Liver (tissue), 9 donors: ENCODE data around the gene PFAS. TPM values are rescaled to one million over a fixed set of nuclear protein-coding genes. Genes with fewer than 3 reads are reported as not detected.

Experiments used
- DNase-seq: peaks from one replicate; pipeline ENCODE4 v3.0.0-alpha.2; 2017; ENCODE audit warnings: low spot score
- H3K27ac ChIP-seq, 2 donors: one replicate each; pipeline ENCODE4 v1.7.0; 2013; ENCODE audit warnings: inconsistent platforms in 2 of 2, low read length in 2 of 2, control low read depth in 1 of 2, low read depth in 1 of 2, mild to moderate bottlenecking in 1 of 2
- H3K27me3 ChIP-seq, 4 donors: one replicate each; pipeline versions ENCODE4 v1.6.1 to v1.7.0; 2013; ENCODE audit warnings: low read length in 3 of 4, inconsistent platforms in 1 of 4, mild to moderate bottlenecking in 1 of 4, moderate library complexity in 1 of 4; ENCODE audit not compliant: control insufficient read depth in 4 of 4, insufficient read depth in 4 of 4
- H3K36me3 ChIP-seq, 4 donors: one replicate each; pipeline versions ENCODE4 v1.6.1 to v1.7.0; 2013; ENCODE audit warnings: low read length in 3 of 4, mild to moderate bottlenecking in 3 of 4, low read depth in 1 of 4, moderate library complexity in 1 of 4; ENCODE audit not compliant: control insufficient read depth in 4 of 4, insufficient read depth in 3 of 4
- H3K4me1 ChIP-seq, 4 donors: one replicate each; pipeline versions ENCODE4 v1.6.1 to v1.7.0; 2013; ENCODE audit warnings: low read length in 3 of 4, mild to moderate bottlenecking in 3 of 4, moderate library complexity in 1 of 4; ENCODE audit not compliant: control insufficient read depth in 4 of 4, insufficient read depth in 4 of 4
- H3K4me3 ChIP-seq, 3 donors: one replicate each; pipeline versions ENCODE4 v1.6.1 to v1.7.0; 2013; ENCODE audit warnings: low read length in 3 of 3, control low read depth in 1 of 3, low read depth in 1 of 3, mild to moderate bottlenecking in 1 of 3
- H3K9ac ChIP-seq, 2 donors: one replicate each; pipeline ENCODE4 v1.7.0; 2013; ENCODE audit warnings: low read length in 2 of 2, mild to moderate bottlenecking in 2 of 2, moderate library complexity in 2 of 2, control low read depth in 1 of 2, low read depth in 1 of 2
- H3K9me3 ChIP-seq, 4 donors: one replicate each; pipeline versions ENCODE4 v1.6.1 to v1.7.0; 2013; ENCODE audit warnings: low read length in 3 of 4; ENCODE audit not compliant: control insufficient read depth in 4 of 4
- ATF3 ChIP-seq: IDR thresholded peaks from 2 replicates; pipeline ENCODE4 v1.6.1; 2016; ENCODE audit warnings: antibody characterized with exemption
- EGR1 ChIP-seq, 2 donors: IDR thresholded peaks; 2 replicates each; pipeline ENCODE4 v1.6.1; 2016 to 2018; ENCODE audit warnings: antibody characterized with exemption in 2 of 2, low read depth in 2 of 2
- FOXA1 ChIP-seq: IDR thresholded peaks from 2 replicates; pipeline ENCODE4 v1.6.1; 2016; ENCODE audit warnings: antibody characterized with exemption
- FOXA2 ChIP-seq: IDR thresholded peaks from 2 replicates; pipeline ENCODE4 v1.6.1; 2016; ENCODE audit warnings: antibody characterized with exemption
- GABPA ChIP-seq, 2 donors: IDR thresholded peaks in 1 of 2; conservative IDR thresholded peaks in 1 of 2; 2 replicates each; pipeline ENCODE4 v1.6.1; 2016; ENCODE audit warnings: antibody characterized with exemption in 2 of 2, mild to moderate bottlenecking in 1 of 2, moderate library complexity in 1 of 2
- HNF4A ChIP-seq, 2 donors: conservative IDR thresholded peaks; 2 replicates each; pipeline ENCODE4 v1.6.1; 2016; ENCODE audit warnings: antibody characterized with exemption in 2 of 2, mild to moderate bottlenecking in 2 of 2
- HNF4G ChIP-seq: IDR thresholded peaks from 2 replicates; pipeline ENCODE4 v1.6.1; 2016; ENCODE audit warnings: antibody characterized with exemption
- JUND ChIP-seq, 2 donors: IDR thresholded peaks; 2 replicates each; pipeline ENCODE4 v1.6.1; 2016; ENCODE audit warnings: antibody characterized with exemption in 2 of 2
- NR2F2 ChIP-seq: IDR thresholded peaks from 2 replicates; pipeline ENCODE4 v1.6.1; 2016; ENCODE audit warnings: antibody characterized with exemption
- RAD21 ChIP-seq, 2 donors: IDR thresholded peaks; 2 replicates each; pipeline ENCODE4 v1.6.1; 2016; ENCODE audit warnings: antibody characterized with exemption in 2 of 2, mild to moderate bottlenecking in 2 of 2
- REST ChIP-seq: IDR thresholded peaks from 2 replicates; pipeline ENCODE4 v1.6.1; 2016; ENCODE audit warnings: antibody characterized with exemption, mild to moderate bottlenecking
- RXRA ChIP-seq, 2 donors: IDR thresholded peaks; 2 replicates each; pipeline ENCODE4 v1.6.1; 2017 to 2018; ENCODE audit warnings: antibody characterized with exemption in 2 of 2, mild to moderate bottlenecking in 1 of 2
- SP1 ChIP-seq: IDR thresholded peaks from 2 replicates; pipeline ENCODE4 v1.6.1; 2018; ENCODE audit warnings: antibody characterized with exemption, mild to moderate bottlenecking
- TAF1 ChIP-seq: conservative IDR thresholded peaks from 2 replicates; pipeline ENCODE4 v1.6.1; 2016; ENCODE audit warnings: antibody characterized with exemption, mild to moderate bottlenecking
- YY1 ChIP-seq: IDR thresholded peaks from 2 replicates; pipeline ENCODE4 v1.6.1; 2016; ENCODE audit warnings: antibody characterized with exemption, mild to moderate bottlenecking
- ZBTB33 ChIP-seq: IDR thresholded peaks from 2 replicates; pipeline ENCODE4 v1.6.1; 2016; ENCODE audit warnings: antibody characterized with exemption
- WGBS: extraction: QIAGEN DNeasy Blood & Tissue Kit; methylation state at CpG from one replicate; pipeline ENCODE4 v1.1.7; 2013; 5-methylcytosine and 5-hydroxymethylcytosine counted together
- polyA plus RNA-seq, 2 donors: library from polyadenylated mRNA; stranded (reverse) in 1 of 2; unstranded in 1 of 2; fragments of 200-250 nt in 1 of 2; fragments of >200 nt in 1 of 2; fragmentation: Nextera tagmentation in 1 of 2; extraction: Ambion mirVana in 1 of 2; gene quantifications; one replicate each; pipeline versions ENCODE4 v1.2.1 to v1.2.3, GENCODE V29; 2013 to 2015
- total RNA-seq, 2 donors: library from RNA; depleted of rRNA; stranded (reverse); fragments of >200 nt; gene quantifications; one replicate each; pipeline ENCODE4 v1.2.3, GENCODE V29; 2014
- donor health status: healthy.
- donor health status: healthy.
- donor health status: healthy.
- donor health status: healthy.
- donor health status: healthy.

PFAS gene
- total and polyA plus RNA-seq, 4 donors = 6.0 to 18.5 (median 10.8) TPM

GRCh38 chr17:8223356-8224126 is 25.5 kb upstream of the PFAS start:
- WGBS = 10% methylated on average over 27 of the region's 27 CpGs
- peak overlapping the region; percentile 60 to 77 (median 67) for H3K4me3 ChIP-seq
- peak; percentile 60 for DNase-seq
- peak overlapping the region; percentile 32 to 47 for H3K9ac ChIP-seq
- no peaks in the 10 kb centered on the region for H3K27me3 ChIP-seq
- no peaks in the 10 kb centered on the region for H3K9me3 ChIP-seq
- H3K4me1 ChIP-seq = peaks cover 4 to 25% (median 15%) of the 10 kb centered on the region in 4 donors
- no peak for TF ChIP-seq REST
- TF ChIP-seq ZBTB33 = no peak
- no peak for TF ChIP-seq YY1
- no peak for TF ChIP-seq FOXA1
- no peak for TF ChIP-seq NR2F2
- TF ChIP-seq SP1 = no peak
- no peak for TF ChIP-seq ATF3
- TF ChIP-seq EGR1 (IDR thresholded peaks at IDR 0.05; ENCODE audit: low read depth in 2 of 2) = no peak
- TF ChIP-seq TAF1 = peak; percentile 20
- TF ChIP-seq FOXA2 = no peak
- TF ChIP-seq HNF4G = no peak
- TF ChIP-seq RAD21 (IDR thresholded peaks at IDR 0.05) = peak; percentile 59 to 60
- no peak for TF ChIP-seq GABPA (IDR thresholded peaks at IDR 0.05 in 1 of 2, conservative IDR thresholded peaks at IDR 0.05 in 1 of 2)
- no peak for TF ChIP-seq HNF4A (conservative IDR thresholded peaks at IDR 0.05)
- H3K36me3 ChIP-seq = peaks cover 2 to 15% (median 8%) of the 10 kb centered on the region in 4 donors
- peak overlapping the region; percentile 82 to 93 for H3K27ac ChIP-seq

- 92% methylated on average over 26 of the region's 26 CpGs for WGBS
- Histone ChIP-seq H3K36me3 (peaks cover 8 to 30% (median 21%) of the 10 kb centered on the region in 4 donors), H3K27me3 (no peaks in the 10 kb centered on the region), H3K4me1 (peaks cover 4 to 25% (median 15%) of the 10 kb centered on the region in 4 donors), H3K9me3 (no peaks in the 10 kb centered on the region), H3K4me3 (no peak overlapping the region), H3K27ac (no peak overlapping the region), H3K9ac (no peak overlapping the region)
- no peak for TF ChIP-seq JUND (IDR thresholded peaks at IDR 0.05)
- no peak for TF ChIP-seq NR2F2
- TF ChIP-seq HNF4A (conservative IDR thresholded peaks at IDR 0.05) = no peak
- TF ChIP-seq ATF3 = no peak
- no peak for TF ChIP-seq YY1
- TF ChIP-seq RXRA (IDR thresholded peaks at IDR 0.05) = no peak
- no peak for DNase-seq
Measured at GRCh38 chr17:8224891-8225812, 23.9 kb upstream of the PFAS start.
